Colonic mucosa (tissue), 4 donors: Measurements from ENCODE around the gene FOSL1. TPM values are rescaled to one million over a fixed set of nuclear protein-coding genes. Genes with fewer than 3 reads are reported as not detected.

Experiments used
- DNase-seq: peaks from one replicate; pipeline ENCODE4 v3.0.0-alpha.2; 2020
- H3K27ac ChIP-seq: fragments of 200-600 bp; one replicate; pipeline ENCODE4 v1.8.0; 2021
- H3K27me3 ChIP-seq: fragments of 200-600 bp; one replicate; pipeline ENCODE4 v1.8.0; 2021
- H3K36me3 ChIP-seq: fragments of 200-600 bp; one replicate; pipeline ENCODE4 v1.8.0; 2021
- H3K4me1 ChIP-seq: fragments of 200-600 bp; one replicate; pipeline ENCODE4 v1.8.0; 2021; ENCODE audit warnings: mild to moderate bottlenecking
- H3K4me3 ChIP-seq: fragments of 200-600 bp; one replicate; pipeline ENCODE4 v1.8.0; 2021
- H3K9ac ChIP-seq, 2 donors: one replicate each; pipeline ENCODE4 v1.7.0; 2013; ENCODE audit warnings: control low read depth in 2 of 2, low read depth in 2 of 2, low read length in 2 of 2
- H3K9me3 ChIP-seq: fragments of 200-600 bp; one replicate; pipeline ENCODE4 v1.8.0; 2021
- CTCF ChIP-seq: fragments of 200-600 bp; IDR thresholded peaks from one replicate; pipeline ENCODE4 v1.8.0; 2022; ENCODE audit warnings: antibody characterized with exemption, mild to moderate bottlenecking
- intact Hi-C: fragments of 100-400 bp; cut with DNase I; formaldehyde crosslinking; loops from one replicate; pipeline ENCODE4 v1.14.1; 2022
- total RNA-seq, 2 donors: library from RNA; stranded (reverse); fragmentation: NEBNext Ultra II Directional in 1 of 2; extraction: Animal tissue kit (Norgen Biotek cat#: 25700) in 1 of 2; gene quantifications; one replicate each; pipeline ENCODE4 v1.2.1, GENCODE V29; 2021
- donor health status: healthy.
- donor health status: DM: no; HTN: no; CAD: no.
- donor health status: DM: no; HTN: no; CAD: no.

The FOSL1 gene
- total RNA-seq, 2 donors from 2014 or later, result 0.84 to 4.2 TPM

GRCh38 chr11:65886826-65887722 is 13.1 kb downstream of the FOSL1 start:
- no peaks in the 10 kb centered on the region for H3K9me3 ChIP-seq
- DNase-seq, result no peak
- no peaks in the 10 kb centered on the region for H3K27me3 ChIP-seq
- H3K9ac ChIP-seq, result peak overlapping the region; percentile 75 to 91
- H3K27ac ChIP-seq, result peak overlapping the region; percentile 93
- peaks cover 7% of the 10 kb centered on the region for H3K36me3 ChIP-seq
- no peak for TF ChIP-seq CTCF
- intact Hi-C loops, result loop anchor here (5.0 kb wide), 1 partner anchor 100 kb away; no protein-coding TSS in a partner anchor
- peak overlapping the region; percentile 76 for H3K4me3 ChIP-seq
- peaks cover 5% of the 10 kb centered on the region for H3K4me1 ChIP-seq

GRCh38 chr11:65885808-65886536 is 14.2 kb downstream of the FOSL1 start:
- no peak overlapping the region for H3K4me3 ChIP-seq
- no peak overlapping the region for H3K9ac ChIP-seq
- H3K27me3 ChIP-seq, result no peaks in the 10 kb centered on the region
- peaks cover 7% of the 10 kb centered on the region for H3K36me3 ChIP-seq
- no peak overlapping the region for H3K27ac ChIP-seq
- peaks cover 5% of the 10 kb centered on the region for H3K4me1 ChIP-seq
- TF ChIP-seq CTCF, result no peak
- no peaks in the 10 kb centered on the region for H3K9me3 ChIP-seq
- DNase-seq, result no peak
- intact Hi-C loops, result loop anchor here (5.0 kb wide), 1 partner anchor 101 kb away; no protein-coding TSS in a partner anchor

GRCh38 chr11:65885231-65885630 is 15.0 kb downstream of the FOSL1 start:
- Histone ChIP-seq H3K9ac (no peak overlapping the region), H3K27ac (no peak overlapping the region), H3K27me3 (no peaks in the 10 kb centered on the region), H3K9me3 (no peaks in the 10 kb centered on the region), H3K4me1 (peaks cover 5% of the 10 kb centered on the region), H3K4me3 (no peak overlapping the region), H3K36me3 (peaks cover 7% of the 10 kb centered on the region)
- intact Hi-C loops, result loop anchor here (5.0 kb wide), 1 partner anchor 102 kb away; no protein-coding TSS in a partner anchor
- no peak for DNase-seq
- no peak for TF ChIP-seq CTCF

GRCh38 chr11:65884716-65885092 is 15.5 kb downstream of the FOSL1 start:
- Histone ChIP-seq H3K4me3 (no peak overlapping the region), H3K9ac (no peak overlapping the region), H3K9me3 (no peaks in the 10 kb centered on the region), H3K27me3 (no peaks in the 10 kb centered on the region), H3K36me3 (peaks cover 7% of the 10 kb centered on the region), H3K4me1 (peaks cover 5% of the 10 kb centered on the region), H3K27ac (no peak overlapping the region)
- DNase-seq, result peak; percentile 76
- peak; percentile 98 for TF ChIP-seq CTCF
- intact Hi-C loops, result loop anchor here (5.0 kb wide), 1 partner anchor 103 kb away; no protein-coding TSS in a partner anchor
